ENCODE results near the gene TAF3.
A peak's percentile ranks its signal among the peaks of the same experiment; 100 is the strongest.
"Not testable (repeated sequence)": the region's sequence is repeated elsewhere in the genome, so short reads cannot be mapped to it uniquely, and the experiment has no call there.

Gene TAF3

DNA sequence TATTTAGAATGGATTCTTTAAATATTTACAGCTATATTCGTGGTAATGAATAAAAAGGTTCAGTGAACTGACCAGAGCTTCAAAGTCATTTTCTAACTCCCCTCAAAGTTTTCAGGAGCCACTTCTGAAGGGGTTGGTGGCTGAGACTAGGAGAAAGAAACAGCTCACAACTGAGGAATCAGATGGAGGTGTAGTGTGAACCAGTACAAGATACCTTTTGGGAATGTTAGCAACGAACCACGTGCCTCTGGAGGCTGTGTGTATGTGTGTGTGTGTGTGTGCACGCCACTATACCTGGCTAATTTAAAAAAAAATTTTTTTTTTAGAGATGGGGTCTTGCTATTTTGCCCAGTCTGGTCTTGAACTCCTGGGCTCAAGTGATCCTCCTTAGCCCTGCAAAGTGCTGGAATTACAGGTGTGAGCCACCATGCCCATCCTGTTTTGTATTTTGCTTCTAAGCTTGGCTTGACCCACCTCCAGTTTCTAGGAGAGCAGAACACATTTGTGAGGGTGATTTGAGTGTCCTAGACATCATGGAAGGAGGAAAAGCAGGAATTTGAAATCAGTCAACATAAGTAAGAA is 9.5 kb upstream of the TAF3 start:
- TF ChIP-seq, protein P1, sequence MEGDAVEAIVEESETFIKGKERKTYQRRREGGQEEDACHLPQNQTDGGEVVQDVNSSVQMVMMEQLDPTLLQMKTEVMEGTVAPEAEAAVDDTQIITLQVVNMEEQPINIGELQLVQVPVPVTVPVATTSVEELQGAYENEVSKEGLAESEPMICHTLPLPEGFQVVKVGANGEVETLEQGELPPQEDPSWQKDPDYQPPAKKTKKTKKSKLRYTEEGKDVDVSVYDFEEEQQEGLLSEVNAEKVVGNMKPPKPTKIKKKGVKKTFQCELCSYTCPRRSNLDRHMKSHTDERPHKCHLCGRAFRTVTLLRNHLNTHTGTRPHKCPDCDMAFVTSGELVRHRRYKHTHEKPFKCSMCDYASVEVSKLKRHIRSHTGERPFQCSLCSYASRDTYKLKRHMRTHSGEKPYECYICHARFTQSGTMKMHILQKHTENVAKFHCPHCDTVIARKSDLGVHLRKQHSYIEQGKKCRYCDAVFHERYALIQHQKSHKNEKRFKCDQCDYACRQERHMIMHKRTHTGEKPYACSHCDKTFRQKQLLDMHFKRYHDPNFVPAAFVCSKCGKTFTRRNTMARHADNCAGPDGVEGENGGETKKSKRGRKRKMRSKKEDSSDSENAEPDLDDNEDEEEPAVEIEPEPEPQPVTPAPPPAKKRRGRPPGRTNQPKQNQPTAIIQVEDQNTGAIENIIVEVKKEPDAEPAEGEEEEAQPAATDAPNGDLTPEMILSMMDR (conservative IDR thresholded peaks at IDR 0.05; ENCODE audit: low read depth) = no peak
- no peak overlapping the region for H3K27ac ChIP-seq
- CTCF ChIA-PET = interaction anchor here (1.0 kb wide), 1 partner anchor 18 kb away, joined by 3 read pairs; no protein-coding TSS in a partner anchor
- POLR2A ChIA-PET (ENCODE audit: low non-redundant PET) = interaction anchor here (1.0 kb wide), 1 partner anchor 9 kb away, joined by 6 read pairs; the partner anchor contains the start of gene TAF3
- DNase-seq (ENCODE audit: low spot score) = no peak

DNA sequence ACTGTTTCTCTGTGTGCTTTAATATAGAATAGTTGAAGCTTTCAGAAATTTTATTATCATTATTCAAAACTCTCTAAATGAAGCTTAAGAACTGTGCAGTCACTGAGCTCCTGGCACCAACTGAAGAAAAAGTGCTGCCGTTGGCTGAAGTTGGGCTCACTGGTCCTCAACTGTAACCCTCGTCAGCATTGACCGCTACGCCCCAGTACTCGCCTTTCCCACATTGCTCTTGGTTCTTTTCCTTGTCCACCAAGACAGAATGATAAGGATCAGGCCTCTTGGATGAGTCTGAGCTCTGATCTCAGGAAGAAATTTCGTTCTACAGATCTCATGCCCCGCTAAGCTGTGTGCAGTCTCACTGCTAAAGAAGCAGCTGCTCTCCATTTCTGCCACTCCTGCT is 7.9 kb upstream of the TAF3 start:
- no peak for DNase-seq (ENCODE audit: low spot score)
- ChIA-PET POLR2A (ENCODE audit: low non-redundant PET) (no interaction called here), CTCF (no interaction called here)
- H3K27ac ChIP-seq = no peak overlapping the region
- TF ChIP-seq, protein P1 (conservative IDR thresholded peaks at IDR 0.05; ENCODE audit: low read depth) = no peak

GRCh38 chr10:7811000-7811399 is 7.3 kb upstream of the TAF3 start:
- peak; percentile 13 for DNase-seq (ENCODE audit: low spot score)
- CTCF ChIA-PET = no interaction called here
- POLR2A ChIA-PET (ENCODE audit: low non-redundant PET) = no interaction called here
- TF ChIP-seq, protein P1 (conservative IDR thresholded peaks at IDR 0.05; ENCODE audit: low read depth) = no peak
- no peak overlapping the region for H3K27ac ChIP-seq

GRCh38 chr10:7811743-7812142 is 6.6 kb upstream of the TAF3 start:
- POLR2A ChIA-PET (ENCODE audit: low non-redundant PET) = not testable (repeated sequence)

DNA sequence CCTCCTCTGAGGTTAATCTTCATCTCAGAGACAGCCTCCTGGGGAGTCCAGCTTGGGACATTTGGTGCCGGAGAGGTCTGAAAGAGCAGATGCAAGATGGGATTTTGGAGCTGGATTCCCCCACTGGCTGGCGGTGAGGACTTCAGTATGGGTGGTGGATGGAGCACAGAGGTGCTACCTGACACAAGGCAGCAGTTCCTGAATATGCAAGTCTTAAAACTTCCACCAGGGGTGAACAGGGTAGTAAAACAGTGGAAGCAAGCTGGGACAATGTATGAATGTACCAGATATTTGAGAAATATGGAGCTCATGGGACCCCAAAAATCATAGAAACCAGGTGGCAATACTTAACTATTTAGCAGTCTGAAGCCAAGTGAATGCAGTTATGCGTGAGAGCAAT is 4.8 kb upstream of the TAF3 start:
- no peak overlapping the region for H3K27ac ChIP-seq
- no peak for DNase-seq (ENCODE audit: low spot score)
- POLR2A ChIA-PET (ENCODE audit: low non-redundant PET) = interaction anchor here (0.6 kb wide), 1 partner anchor 959 kb away, joined by 3 read pairs; no protein-coding TSS in a partner anchor
- TF ChIP-seq, protein P1 (conservative IDR thresholded peaks at IDR 0.05; ENCODE audit: low read depth) = no peak
- CTCF ChIA-PET = interaction anchor here (0.6 to 0.8 kb wide), 2 partner anchors 18 to 1045 kb away, joined by 3 to 6 read pairs; no protein-coding TSS in a partner anchor

More at GRCh38 chr10:7811743-7812142, 6.6 kb upstream of the TAF3 start:
- CTCF ChIA-PET; DNase-seq (ENCODE audit: low spot score); H3K27ac ChIP-seq: not testable (repeated sequence)

DNA sequence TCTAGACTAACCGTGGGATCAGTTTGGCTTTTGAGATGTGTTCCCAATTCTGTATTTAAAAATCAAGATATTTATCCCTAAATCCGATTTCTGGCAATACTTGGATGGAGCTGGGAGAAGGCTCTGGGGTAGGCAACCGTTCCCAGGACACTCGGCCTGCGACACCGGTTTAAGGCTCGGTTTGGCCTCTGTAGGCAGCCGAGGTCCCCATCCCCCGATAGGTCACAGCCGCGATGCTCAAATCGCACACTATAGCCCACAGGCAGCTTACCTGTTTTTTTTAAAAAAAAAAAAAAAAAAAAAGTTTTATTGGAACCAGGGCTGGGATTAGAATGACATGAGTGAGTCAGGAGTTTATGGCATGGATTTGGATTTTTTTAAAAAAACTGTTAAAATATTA is 729 bp upstream of the TAF3 start:
- POLR2A ChIA-PET (ENCODE audit: low non-redundant PET) = interaction anchor here (0.8 to 2.4 kb wide), 3 partner anchors 8 to 29 kb away, joined by 4 to 16 read pairs (median 6); partner anchors contain the start of genes ATP5F1C and KIN

More for the DNA sequence above, 729 bp upstream of the TAF3 start:
- CTCF ChIA-PET = interaction anchor here (0.6 to 1.0 kb wide), 2 partner anchors 25 to 163 kb away, joined by 3 to 4 read pairs; no protein-coding TSS in a partner anchor
- TF ChIP-seq, protein P1 (conservative IDR thresholded peaks at IDR 0.05; ENCODE audit: low read depth) = no peak
- DNase-seq (ENCODE audit: low spot score) = no peak
- no peak overlapping the region for H3K27ac ChIP-seq

All from RWPE1 (cell line).